22Rv1 (cell line): Measurements from ENCODE around the gene GPAM.
"Not testable (repeated sequence)": the region's sequence is repeated elsewhere in the genome, so short reads cannot be mapped to it uniquely, and the experiment has no call there.

Experiments used
- H3K27ac ChIP-seq: fragments of 450-650 bp; 2 replicates; pipeline ENCODE4 v1.5.1; 2017
- CTCF ChIP-seq: fragments of 450-650 bp; IDR thresholded peaks from 2 replicates; pipeline ENCODE4 v1.5.1; 2017; ENCODE audit warnings: mild to moderate bottlenecking
- ZFX ChIP-seq: fragments of 450-650 bp; IDR thresholded peaks from 2 replicates; pipeline ENCODE4 v1.6.1; 2017; ENCODE audit warnings: antibody characterized with exemption, borderline replicate concordance

Gene GPAM

GRCh38 chr10:112120491-112120890, 63.1 kb downstream of the GPAM start:
- TF ChIP-seq ZFX, result no peak
- TF ChIP-seq CTCF, result no peak
- H3K27ac ChIP-seq, result no peak overlapping the region

- TF ChIP-seq CTCF (peak; percentile 90), ZFX (no peak)
- no peak overlapping the region for H3K27ac ChIP-seq
Observed at GRCh38 chr10:112115781-112116385, 67.7 kb downstream of the GPAM start.

GRCh38 chr10:112109779-112110178, 73.8 kb downstream of the GPAM start:
- not testable (repeated sequence) for H3K27ac ChIP-seq
